Ishikawa (cell line): ENCODE data around the gene TUBGCP3.

ENCODE experiments used
- CEBPB ChIP-seq: IDR thresholded peaks from 2 replicates; pipeline ENCODE4 v1.6.1; 2012
- NFIC ChIP-seq: IDR thresholded peaks from 2 replicates; pipeline ENCODE4 v1.6.1; 2012
- TAF1 ChIP-seq: IDR thresholded peaks from 2 replicates; pipeline ENCODE4 v1.6.1; 2012; ENCODE audit warnings: low read depth, mild to moderate bottlenecking
- YY1 ChIP-seq: IDR thresholded peaks from 2 replicates; pipeline ENCODE4 v1.6.1; 2012; ENCODE audit warnings: low read depth
- TF ChIP-seq, protein P1 (sequence below): IDR thresholded peaks from 2 replicates; pipeline ENCODE4 v1.6.1; 2012; ENCODE audit warnings: low read depth, mild to moderate bottlenecking
- TF ChIP-seq, protein P2 (sequence below): IDR thresholded peaks from 2 replicates; pipeline ENCODE4 v1.6.1; 2012

DNA sequence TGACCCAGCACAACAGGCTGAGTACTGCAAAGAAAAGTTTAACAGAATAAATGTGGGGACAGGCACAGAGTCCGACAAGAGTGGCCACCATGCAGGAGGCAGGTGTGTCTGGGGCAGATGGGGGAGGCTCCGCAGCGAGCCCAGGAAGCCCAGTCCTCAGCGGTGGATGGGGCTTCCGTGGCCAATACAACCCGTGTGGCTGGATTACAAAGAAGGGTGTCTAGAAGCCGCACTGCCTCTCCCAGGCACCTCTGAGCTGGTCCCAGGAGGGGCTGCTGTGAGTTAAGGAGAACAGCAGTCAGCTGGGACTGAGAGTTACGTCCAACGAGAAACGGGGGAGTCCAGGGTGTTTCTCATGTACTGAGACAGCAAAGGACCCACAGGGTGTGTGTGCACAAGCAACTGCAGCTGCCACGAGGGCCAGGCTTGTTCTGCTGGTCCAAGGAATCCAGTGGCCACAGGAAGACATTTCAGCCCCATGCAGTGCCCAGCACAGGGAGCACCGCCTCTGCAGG is 141.5 kb downstream of the TUBGCP3 start:
- no peak for TF ChIP-seq TAF1
- no peak for TF ChIP-seq CEBPB
- TF ChIP-seq, protein P1, sequence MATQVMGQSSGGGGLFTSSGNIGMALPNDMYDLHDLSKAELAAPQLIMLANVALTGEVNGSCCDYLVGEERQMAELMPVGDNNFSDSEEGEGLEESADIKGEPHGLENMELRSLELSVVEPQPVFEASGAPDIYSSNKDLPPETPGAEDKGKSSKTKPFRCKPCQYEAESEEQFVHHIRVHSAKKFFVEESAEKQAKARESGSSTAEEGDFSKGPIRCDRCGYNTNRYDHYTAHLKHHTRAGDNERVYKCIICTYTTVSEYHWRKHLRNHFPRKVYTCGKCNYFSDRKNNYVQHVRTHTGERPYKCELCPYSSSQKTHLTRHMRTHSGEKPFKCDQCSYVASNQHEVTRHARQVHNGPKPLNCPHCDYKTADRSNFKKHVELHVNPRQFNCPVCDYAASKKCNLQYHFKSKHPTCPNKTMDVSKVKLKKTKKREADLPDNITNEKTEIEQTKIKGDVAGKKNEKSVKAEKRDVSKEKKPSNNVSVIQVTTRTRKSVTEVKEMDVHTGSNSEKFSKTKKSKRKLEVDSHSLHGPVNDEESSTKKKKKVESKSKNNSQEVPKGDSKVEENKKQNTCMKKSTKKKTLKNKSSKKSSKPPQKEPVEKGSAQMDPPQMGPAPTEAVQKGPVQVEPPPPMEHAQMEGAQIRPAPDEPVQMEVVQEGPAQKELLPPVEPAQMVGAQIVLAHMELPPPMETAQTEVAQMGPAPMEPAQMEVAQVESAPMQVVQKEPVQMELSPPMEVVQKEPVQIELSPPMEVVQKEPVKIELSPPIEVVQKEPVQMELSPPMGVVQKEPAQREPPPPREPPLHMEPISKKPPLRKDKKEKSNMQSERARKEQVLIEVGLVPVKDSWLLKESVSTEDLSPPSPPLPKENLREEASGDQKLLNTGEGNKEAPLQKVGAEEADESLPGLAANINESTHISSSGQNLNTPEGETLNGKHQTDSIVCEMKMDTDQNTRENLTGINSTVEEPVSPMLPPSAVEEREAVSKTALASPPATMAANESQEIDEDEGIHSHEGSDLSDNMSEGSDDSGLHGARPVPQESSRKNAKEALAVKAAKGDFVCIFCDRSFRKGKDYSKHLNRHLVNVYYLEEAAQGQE: no peak
- no peak for TF ChIP-seq YY1
- TF ChIP-seq, protein P2, sequence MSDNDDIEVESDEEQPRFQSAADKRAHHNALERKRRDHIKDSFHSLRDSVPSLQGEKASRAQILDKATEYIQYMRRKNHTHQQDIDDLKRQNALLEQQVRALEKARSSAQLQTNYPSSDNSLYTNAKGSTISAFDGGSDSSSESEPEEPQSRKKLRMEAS: no peak
- TF ChIP-seq NFIC: no peak
